OCI-LY7 (cell line): ENCODE data around the gene IMMP2L. TPM values are rescaled to one million over a fixed set of nuclear protein-coding genes. Genes with fewer than 3 reads are reported as not detected.

ENCODE experiments used
- BruUV-seq: library from RNA; stranded (reverse); fragments of 400-500 nt; replicated peaks from 2 replicates; lab custom pipeline; 2021; lab: Mats Ljungman, UMichigan
- CTCF ChIA-PET: fragments of 300-600 bp; sonication (Branson Sonifier 250); formaldehyde crosslinking; loops from one replicate; lab custom pipeline; 2022; ENCODE audit warnings: antibody characterized with exemption; ENCODE audit not compliant: unreplicated experiment; lab: Charles Lee
- POLR2A ChIA-PET: fragments of 300-600 bp; sonication (Branson Sonifier 250); formaldehyde crosslinking; loops from one replicate; lab custom pipeline; 2022; ENCODE audit warnings: antibody characterized with exemption; lab: Charles Lee
- DNase-seq: peaks from one replicate; pipeline ENCODE4 v3.0.0-alpha.2; 2015; ENCODE audit warnings: low spot score
- H2AFZ ChIP-seq: fragments of 200-600 bp; sonication (generic), shearing (Covaris generic); 2 replicates; pipeline ENCODE4 v1.6.1; 2014; ENCODE audit warnings: mild to moderate bottlenecking, antibody characterized with exemption, low read length, moderate library complexity
- H3K27ac ChIP-seq: fragments of 200-600 bp; sonication (generic); 2 replicates; pipeline ENCODE4 v1.5.1; 2014; ENCODE audit warnings: mixed run types, low read depth, mild to moderate bottlenecking, moderate library complexity, low read length, inconsistent platforms; ENCODE audit not compliant: poor library complexity, severe bottlenecking
- H3K36me3 ChIP-seq: fragments of 200-600 bp; sonication (generic); 2 replicates; pipeline ENCODE4 v1.6.1; 2014; ENCODE audit warnings: mild to moderate bottlenecking, antibody characterized with exemption, low read length, moderate library complexity, mixed read lengths; ENCODE audit not compliant: insufficient read depth
- H3K4me1 ChIP-seq: fragments of 200-600 bp; sonication (generic); 2 replicates; pipeline ENCODE4 v1.5.1; 2014; ENCODE audit warnings: mild to moderate bottlenecking, low read length; ENCODE audit not compliant: insufficient read depth, poor library complexity, severe bottlenecking
- H3K4me2 ChIP-seq: fragments of 200-600 bp; sonication (generic); 2 replicates; pipeline ENCODE4 v1.6.1; 2014; ENCODE audit warnings: mild to moderate bottlenecking, low read length
- H3K4me3 ChIP-seq: fragments of 200-600 bp; sonication (generic); 2 replicates; pipeline ENCODE4 v1.5.1; 2014; ENCODE audit warnings: mild to moderate bottlenecking, low read depth, low read length; ENCODE audit not compliant: poor library complexity, severe bottlenecking
- H3K79me2 ChIP-seq: fragments of 200-600 bp; sonication (generic); 2 replicates; pipeline ENCODE4 v1.6.1; 2016; ENCODE audit warnings: low read depth, mild to moderate bottlenecking, low read length, moderate library complexity, mixed read lengths; ENCODE audit not compliant: insufficient read depth
- H3K9me2 ChIP-seq: fragments of 200-600 bp; sonication (generic); 2 replicates; pipeline ENCODE4 v1.6.1; 2016; ENCODE audit warnings: mild to moderate bottlenecking, low read length, mixed read lengths; ENCODE audit not compliant: insufficient read depth
- H3K9me3 ChIP-seq: fragments of 200-600 bp; sonication (generic); 2 replicates; pipeline ENCODE4 v1.6.1; 2014; ENCODE audit warnings: mild to moderate bottlenecking, mixed run types, low read length, mixed read lengths
- H4K20me1 ChIP-seq: fragments of 200-600 bp; sonication (generic); 2 replicates; pipeline ENCODE4 v1.6.1; 2014; ENCODE audit warnings: mild to moderate bottlenecking, antibody characterized with exemption, low read length, moderate library complexity, mixed read lengths; ENCODE audit not compliant: insufficient read depth
- CTCF ChIP-seq: fragments of 200-600 bp; sonication (generic); conservative IDR thresholded peaks from 2 replicates; pipeline ENCODE4 v1.5.1; 2014; ENCODE audit warnings: mild to moderate bottlenecking, antibody characterized with exemption, low read length, moderate library complexity, mixed read lengths
- EZH2phosphoT487 ChIP-seq: fragments of 200-600 bp; sonication (generic); IDR thresholded peaks from 2 replicates; pipeline ENCODE4 v1.6.1; 2018; ENCODE audit warnings: low read depth, borderline replicate concordance, mild to moderate bottlenecking, mixed run types, antibody characterized with exemption, low read length, moderate library complexity, mixed read lengths
- intact Hi-C: fragments of 100-400 bp; cut with micrococcal nuclease; formaldehyde crosslinking; loops from one replicate; pipeline ENCODE4 v1.10.0; 2022; ENCODE audit not compliant: unreplicated experiment
- total RNA-seq, 2 experiments: library from RNA; depleted of rRNA in 1 of 2; stranded (reverse); fragments of >200 nt in 1 of 2; shearing (Covaris generic) in 1 of 2; gene quantifications; 2 replicates each; pipeline ENCODE4 v1.2.3, GENCODE V29; 2014 to 2022

Gene IMMP2L
- total RNA-seq, 2 experiments from 2014 or later: 8.0 to 25.4 TPM

GRCh38 chr7:110675383-110676103 lies 886.7 kb downstream of the IMMP2L start:
- Histone ChIP-seq H2AFZ (no peak overlapping the region), H3K4me1 (no peaks in the 10 kb centered on the region), H3K36me3 (no peaks in the 10 kb centered on the region), H3K79me2 (no peaks in the 10 kb centered on the region), H3K9me3 (no peaks in the 10 kb centered on the region), H3K4me2 (no peak overlapping the region), H3K9me2 (no peaks in the 10 kb centered on the region), H3K27ac (no peak overlapping the region), H4K20me1 (no peaks in the 10 kb centered on the region), H3K4me3 (no peak overlapping the region)
- no peak for DNase-seq
- no TSS peak for BruUV-seq
- TF ChIP-seq EZH2phosphoT487: no peak
- CTCF ChIA-PET: no interaction called here
- POLR2A ChIA-PET: no interaction called here
- intact Hi-C loops: no loop called here

GRCh38 chr7:110673148-110673547 lies 889.1 kb downstream of the IMMP2L start:
- CTCF ChIA-PET: no interaction called here
- H3K36me3 ChIP-seq: no peaks in the 10 kb centered on the region
- no peaks in the 10 kb centered on the region for H3K9me3 ChIP-seq
- POLR2A ChIA-PET: no interaction called here
- no peak for DNase-seq
- no peaks in the 10 kb centered on the region for H3K9me2 ChIP-seq
- H3K4me3 ChIP-seq: no peak overlapping the region
- TF ChIP-seq CTCF (no peak), EZH2phosphoT487 (no peak)
- no TSS peak for BruUV-seq
- H3K4me2 ChIP-seq: no peak overlapping the region
- H3K4me1 ChIP-seq: no peaks in the 10 kb centered on the region
- no peak overlapping the region for H2AFZ ChIP-seq
- no peak overlapping the region for H3K27ac ChIP-seq
- no peaks in the 10 kb centered on the region for H4K20me1 ChIP-seq
- intact Hi-C loops: no loop called here
- no peaks in the 10 kb centered on the region for H3K79me2 ChIP-seq

- H3K9me3 ChIP-seq: no peaks in the 10 kb centered on the region
- CTCF ChIA-PET: no interaction called here
Observed at GRCh38 chr7:110669410-110669809, 892.9 kb downstream of the IMMP2L start.

More at GRCh38 chr7:110669410-110669809, 892.9 kb downstream of the IMMP2L start:
- H3K36me3 ChIP-seq: no peaks in the 10 kb centered on the region
- no peak overlapping the region for H3K4me2 ChIP-seq
- H3K4me3 ChIP-seq: no peak overlapping the region
- POLR2A ChIA-PET: no interaction called here
- intact Hi-C loops: no loop called here
- H4K20me1 ChIP-seq: no peaks in the 10 kb centered on the region
- DNase-seq: no peak
- no peaks in the 10 kb centered on the region for H3K79me2 ChIP-seq
- H3K27ac ChIP-seq: no peak overlapping the region
- no peak overlapping the region for H2AFZ ChIP-seq
- no peaks in the 10 kb centered on the region for H3K9me2 ChIP-seq
- TF ChIP-seq EZH2phosphoT487 (no peak), CTCF (no peak)
- H3K4me1 ChIP-seq: no peaks in the 10 kb centered on the region
- BruUV-seq: no TSS peak
